Measurements from ENCODE around the gene CASP3. TPM values are rescaled to one million over a fixed set of nuclear protein-coding genes. Genes with fewer than 3 reads are reported as not detected.

The CASP3 gene
- total and polyA plus RNA-seq, 2 experiments from 2014 or later: 53.6 to 81.2 TPM

DNA sequence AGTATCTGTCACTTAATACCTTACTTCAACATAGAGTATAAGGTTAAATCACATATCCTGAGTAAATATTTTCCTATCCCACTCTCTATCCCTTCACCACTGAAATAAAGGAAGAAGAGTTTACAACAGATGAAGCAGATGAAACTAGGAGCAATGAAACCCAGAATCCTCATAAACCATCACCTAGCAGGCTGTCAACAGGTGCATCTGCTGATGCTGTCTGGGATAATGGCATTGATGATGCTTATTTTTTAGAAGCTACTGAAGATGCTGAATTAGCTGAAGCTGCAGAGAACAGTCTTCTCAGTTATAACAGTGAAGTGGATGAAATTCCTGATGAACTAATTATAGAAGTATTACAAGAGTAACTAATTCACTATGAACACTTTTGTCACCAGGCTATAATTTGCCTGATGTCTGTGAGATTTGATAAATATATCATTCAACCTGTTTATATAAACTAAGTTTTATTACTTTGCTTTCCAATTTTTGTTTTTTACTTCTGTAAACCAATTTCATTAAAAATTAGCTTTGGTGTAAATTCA lies 45.2 kb upstream of the CASP3 start:
- Histone ChIP-seq H3K27me3 (no peaks in the 10 kb centered on the region), H2AFZ (no peak overlapping the region), H3K4me2 (no peak overlapping the region), H3K4me3 (no peak overlapping the region), H3K79me2 (no peaks in the 10 kb centered on the region), H3K4me1 (ENCODE audit: insufficient read depth) (no peaks in the 10 kb centered on the region), H3K9me2 (replicated peaks; ENCODE audit: insufficient read depth) (no peaks in the 10 kb centered on the region), H3K9me3 (ENCODE audit: low read depth) (no peaks in the 10 kb centered on the region), H3K27ac (no peak overlapping the region), H3K36me3 (replicated peaks; ENCODE audit: insufficient read depth, low read depth) (no peaks in the 10 kb centered on the region), H4K20me1 (ENCODE audit: insufficient read depth, poor library complexity, severe bottlenecking) (no peaks in the 10 kb centered on the region)
- no peak for DNase-seq (ENCODE audit: low spot score)
- TF ChIP-seq EZH2 (IDR thresholded peaks at IDR 0.05; ENCODE audit: borderline replicate concordance) (no peak), EZH2phosphoT487 (IDR thresholded peaks at IDR 0.05; ENCODE audit: low read depth, severe bottlenecking, unreplicated experiment) (no peak), CTCF (IDR thresholded peaks at IDR 0.05; ENCODE audit: poor library complexity) (no peak)

DNA sequence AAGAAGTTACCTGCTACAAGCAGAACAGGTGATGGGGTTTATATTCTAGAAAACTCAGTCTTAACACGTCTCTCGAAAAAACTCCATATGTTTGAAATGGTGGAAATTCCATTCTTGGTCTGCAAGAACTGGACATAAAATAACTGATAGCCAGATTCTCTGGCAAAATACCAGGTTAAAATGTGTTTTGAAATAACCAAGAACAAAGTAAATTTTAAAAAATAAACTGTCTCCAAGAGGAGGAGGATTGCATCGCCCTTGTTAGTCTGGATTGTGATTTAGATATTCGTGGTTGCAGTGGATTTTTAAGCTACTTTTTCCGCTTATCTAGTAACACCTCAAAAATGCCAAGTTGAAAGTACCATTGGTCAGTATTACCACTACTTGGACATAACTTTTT lies 43.8 kb upstream of the CASP3 start:
- no peaks in the 10 kb centered on the region for H3K9me2 ChIP-seq (replicated peaks; ENCODE audit: insufficient read depth)
- H4K20me1 ChIP-seq (ENCODE audit: insufficient read depth, poor library complexity, severe bottlenecking): no peaks in the 10 kb centered on the region
- no peaks in the 10 kb centered on the region for H3K27me3 ChIP-seq
- no peaks in the 10 kb centered on the region for H3K9me3 ChIP-seq (ENCODE audit: low read depth)
- H3K4me2 ChIP-seq: no peak overlapping the region
- no peak overlapping the region for H3K4me3 ChIP-seq
- no peaks in the 10 kb centered on the region for H3K4me1 ChIP-seq (ENCODE audit: insufficient read depth)
- H3K27ac ChIP-seq: no peak overlapping the region
- no peak for DNase-seq (ENCODE audit: low spot score)
- H3K79me2 ChIP-seq: no peaks in the 10 kb centered on the region
- WGBS (ENCODE audit: low lambda C conversion rate, missing lambda C conversion rate): 96% methylated on average over 5 of the region's 5 CpGs
- no peak overlapping the region for H2AFZ ChIP-seq
- no peaks in the 10 kb centered on the region for H3K36me3 ChIP-seq (replicated peaks; ENCODE audit: insufficient read depth, low read depth)
- TF ChIP-seq EZH2 (IDR thresholded peaks at IDR 0.05; ENCODE audit: borderline replicate concordance) (no peak), CTCF (IDR thresholded peaks at IDR 0.05; ENCODE audit: poor library complexity) (no peak), EZH2phosphoT487 (IDR thresholded peaks at IDR 0.05; ENCODE audit: low read depth, severe bottlenecking, unreplicated experiment) (no peak)

DNA sequence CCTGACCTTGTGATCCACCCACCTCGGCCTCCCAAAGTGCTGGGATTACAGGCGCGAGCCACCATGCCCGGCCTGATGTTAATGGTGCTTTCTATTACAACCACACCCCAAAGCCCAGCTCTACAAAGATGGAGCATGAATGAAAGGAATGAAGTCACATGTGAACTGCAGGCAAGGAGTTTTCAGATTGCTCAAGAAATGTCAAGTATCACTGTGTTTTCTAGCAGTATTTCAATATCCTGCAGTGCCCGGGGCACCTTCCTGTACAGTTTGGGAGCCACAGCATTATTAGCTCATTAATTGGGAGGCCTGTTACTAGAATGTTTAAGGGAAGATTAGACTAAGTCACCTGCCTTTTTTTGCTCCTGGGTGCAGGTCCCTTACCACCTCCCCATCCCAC lies 40.4 kb upstream of the CASP3 start:
- no peak for DNase-seq (ENCODE audit: low spot score)
- no peaks in the 10 kb centered on the region for H3K36me3 ChIP-seq (replicated peaks; ENCODE audit: insufficient read depth, low read depth)
- H3K4me2 ChIP-seq: no peak overlapping the region
- no peak overlapping the region for H2AFZ ChIP-seq
- no peaks in the 10 kb centered on the region for H3K79me2 ChIP-seq
- 61% methylated on average over 5 of the region's 5 CpGs for WGBS (ENCODE audit: low lambda C conversion rate, missing lambda C conversion rate)
- TF ChIP-seq CTCF (IDR thresholded peaks at IDR 0.05; ENCODE audit: poor library complexity): no peak
- no peak for TF ChIP-seq EZH2phosphoT487 (IDR thresholded peaks at IDR 0.05; ENCODE audit: low read depth, severe bottlenecking, unreplicated experiment)
- TF ChIP-seq EZH2 (IDR thresholded peaks at IDR 0.05; ENCODE audit: borderline replicate concordance): no peak
- H3K4me3 ChIP-seq: no peak overlapping the region
- H3K4me1 ChIP-seq (ENCODE audit: insufficient read depth): no peaks in the 10 kb centered on the region
- no peaks in the 10 kb centered on the region for H3K9me2 ChIP-seq (replicated peaks; ENCODE audit: insufficient read depth)
- no peak overlapping the region for H3K27ac ChIP-seq
- H3K27me3 ChIP-seq: no peaks in the 10 kb centered on the region
- H4K20me1 ChIP-seq (ENCODE audit: insufficient read depth, poor library complexity, severe bottlenecking): no peaks in the 10 kb centered on the region
- H3K9me3 ChIP-seq (ENCODE audit: low read depth): no peaks in the 10 kb centered on the region

DNA sequence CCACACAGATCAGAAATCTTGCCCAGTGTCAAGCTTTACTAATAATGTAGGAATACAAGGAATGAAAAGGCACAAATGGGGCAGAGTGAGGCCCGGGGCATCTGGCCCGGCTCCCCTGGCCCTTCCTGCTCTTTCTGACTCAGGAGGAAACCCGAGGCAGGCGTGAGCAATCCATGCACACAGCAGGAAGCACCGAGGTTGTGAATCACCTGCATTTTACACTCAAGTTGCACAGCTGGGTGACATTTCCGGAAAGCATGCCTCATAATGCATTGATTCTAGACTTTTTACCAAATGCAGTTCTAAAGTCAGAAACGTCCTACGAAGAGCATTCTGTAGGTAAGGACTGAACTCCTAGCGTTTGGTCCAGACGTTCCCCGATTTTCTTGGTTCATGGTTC lies 39.2 kb upstream of the CASP3 start:
- H3K4me3 ChIP-seq: no peak overlapping the region
- H3K4me1 ChIP-seq (ENCODE audit: insufficient read depth): no peaks in the 10 kb centered on the region
- no peaks in the 10 kb centered on the region for H3K27me3 ChIP-seq
- H3K9me3 ChIP-seq (ENCODE audit: low read depth): no peaks in the 10 kb centered on the region
- TF ChIP-seq CTCF (IDR thresholded peaks at IDR 0.05; ENCODE audit: poor library complexity) (no peak), EZH2phosphoT487 (IDR thresholded peaks at IDR 0.05; ENCODE audit: low read depth, severe bottlenecking, unreplicated experiment) (no peak), EZH2 (IDR thresholded peaks at IDR 0.05; ENCODE audit: borderline replicate concordance) (no peak)
- H2AFZ ChIP-seq: no peak overlapping the region
- H3K4me2 ChIP-seq: no peak overlapping the region
- H3K27ac ChIP-seq: no peak overlapping the region
- no peaks in the 10 kb centered on the region for H3K79me2 ChIP-seq
- DNase-seq (ENCODE audit: low spot score): peak; percentile 13
- no peaks in the 10 kb centered on the region for H4K20me1 ChIP-seq (ENCODE audit: insufficient read depth, poor library complexity, severe bottlenecking)
- WGBS (ENCODE audit: low lambda C conversion rate, missing lambda C conversion rate): 70% methylated on average over 11 of the region's 11 CpGs
- H3K36me3 ChIP-seq (replicated peaks; ENCODE audit: insufficient read depth, low read depth): no peaks in the 10 kb centered on the region
- no peaks in the 10 kb centered on the region for H3K9me2 ChIP-seq (replicated peaks; ENCODE audit: insufficient read depth)

Data from hepatocyte (in vitro differentiated cells).